Osteocyte (in vitro differentiated cells): ENCODE results near the gene PLXNC1. TPM values are rescaled to one million over a fixed set of nuclear protein-coding genes. Genes with fewer than 3 reads are reported as not detected.

Source experiments
- DNase-seq: peaks from one replicate; pipeline ENCODE4 v3.0.0; 2021; ENCODE audit warnings: mixed read lengths; ENCODE audit not compliant: unreplicated experiment; ENCODE audit errors: extremely low spot score
- H3K27ac Mint-ChIP-seq: one replicate; pipeline ENCODE4 v1.8.0; 2021; ENCODE audit warnings: mild to moderate bottlenecking, mixed read lengths; ENCODE audit not compliant: unreplicated experiment
- H3K27me3 Mint-ChIP-seq: one replicate; pipeline ENCODE4 v1.8.0; 2021; ENCODE audit warnings: mixed read lengths; ENCODE audit not compliant: unreplicated experiment
- H3K36me3 Mint-ChIP-seq: one replicate; pipeline ENCODE4 v1.8.0; 2021; ENCODE audit warnings: mixed read lengths; ENCODE audit not compliant: unreplicated experiment
- H3K4me1 Mint-ChIP-seq: one replicate; pipeline ENCODE4 v1.8.0; 2021; ENCODE audit warnings: mixed read lengths; ENCODE audit not compliant: unreplicated experiment
- H3K4me3 Mint-ChIP-seq: one replicate; pipeline ENCODE4 v1.8.0; 2021; ENCODE audit warnings: mild to moderate bottlenecking, moderate library complexity, mixed read lengths; ENCODE audit not compliant: unreplicated experiment
- H3K9me3 Mint-ChIP-seq: one replicate; pipeline ENCODE4 v1.8.0; 2021; ENCODE audit warnings: mixed read lengths; ENCODE audit not compliant: unreplicated experiment
- total RNA-seq: library from RNA; stranded (reverse); gene quantifications from 2 replicates; pipeline ENCODE4 v1.2.1, GENCODE V29; 2021
- TF ChIP-seq, protein P1 (sequence below): fragments of 200-600 bp; sonication (generic); IDR thresholded peaks from 2 replicates; pipeline ENCODE4 v1.5.0; 2021; ENCODE audit warnings: antibody characterized with exemption, mild to moderate bottlenecking, moderate library complexity

Gene PLXNC1
- total RNA-seq, 1 donor from 2014 or later = 0.32 TPM

DNA sequence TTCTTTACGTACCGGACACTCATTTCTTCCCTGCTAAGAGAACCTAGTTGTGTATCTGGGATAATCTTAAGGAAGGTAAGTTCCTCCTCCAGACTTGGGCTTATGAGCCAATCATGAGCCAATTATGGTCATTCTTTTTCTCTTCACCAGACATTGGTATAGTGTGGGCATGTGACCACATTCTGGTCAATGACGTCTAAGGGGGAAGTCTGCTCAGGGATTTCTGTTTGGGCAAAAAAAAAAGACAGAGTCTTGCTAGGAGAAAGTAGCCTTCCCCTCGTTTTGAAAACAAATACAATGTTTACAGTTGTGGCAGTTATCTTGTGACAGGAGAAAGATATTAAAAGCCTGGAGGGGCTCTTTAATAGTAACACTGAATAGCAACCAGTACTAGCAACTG lies 20.1 kb upstream of the PLXNC1 start:
- TF ChIP-seq, protein P1, sequence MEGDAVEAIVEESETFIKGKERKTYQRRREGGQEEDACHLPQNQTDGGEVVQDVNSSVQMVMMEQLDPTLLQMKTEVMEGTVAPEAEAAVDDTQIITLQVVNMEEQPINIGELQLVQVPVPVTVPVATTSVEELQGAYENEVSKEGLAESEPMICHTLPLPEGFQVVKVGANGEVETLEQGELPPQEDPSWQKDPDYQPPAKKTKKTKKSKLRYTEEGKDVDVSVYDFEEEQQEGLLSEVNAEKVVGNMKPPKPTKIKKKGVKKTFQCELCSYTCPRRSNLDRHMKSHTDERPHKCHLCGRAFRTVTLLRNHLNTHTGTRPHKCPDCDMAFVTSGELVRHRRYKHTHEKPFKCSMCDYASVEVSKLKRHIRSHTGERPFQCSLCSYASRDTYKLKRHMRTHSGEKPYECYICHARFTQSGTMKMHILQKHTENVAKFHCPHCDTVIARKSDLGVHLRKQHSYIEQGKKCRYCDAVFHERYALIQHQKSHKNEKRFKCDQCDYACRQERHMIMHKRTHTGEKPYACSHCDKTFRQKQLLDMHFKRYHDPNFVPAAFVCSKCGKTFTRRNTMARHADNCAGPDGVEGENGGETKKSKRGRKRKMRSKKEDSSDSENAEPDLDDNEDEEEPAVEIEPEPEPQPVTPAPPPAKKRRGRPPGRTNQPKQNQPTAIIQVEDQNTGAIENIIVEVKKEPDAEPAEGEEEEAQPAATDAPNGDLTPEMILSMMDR = no peak
- H3K36me3 Mint-ChIP-seq = no peaks in the 10 kb centered on the region
- no peaks in the 10 kb centered on the region for H3K9me3 Mint-ChIP-seq
- H3K27ac Mint-ChIP-seq = no peak overlapping the region
- peaks cover 75% of the 10 kb centered on the region for H3K27me3 Mint-ChIP-seq
- DNase-seq = no peak
- H3K4me1 Mint-ChIP-seq = peaks cover 3% of the 10 kb centered on the region
- no peak overlapping the region for H3K4me3 Mint-ChIP-seq

DNA sequence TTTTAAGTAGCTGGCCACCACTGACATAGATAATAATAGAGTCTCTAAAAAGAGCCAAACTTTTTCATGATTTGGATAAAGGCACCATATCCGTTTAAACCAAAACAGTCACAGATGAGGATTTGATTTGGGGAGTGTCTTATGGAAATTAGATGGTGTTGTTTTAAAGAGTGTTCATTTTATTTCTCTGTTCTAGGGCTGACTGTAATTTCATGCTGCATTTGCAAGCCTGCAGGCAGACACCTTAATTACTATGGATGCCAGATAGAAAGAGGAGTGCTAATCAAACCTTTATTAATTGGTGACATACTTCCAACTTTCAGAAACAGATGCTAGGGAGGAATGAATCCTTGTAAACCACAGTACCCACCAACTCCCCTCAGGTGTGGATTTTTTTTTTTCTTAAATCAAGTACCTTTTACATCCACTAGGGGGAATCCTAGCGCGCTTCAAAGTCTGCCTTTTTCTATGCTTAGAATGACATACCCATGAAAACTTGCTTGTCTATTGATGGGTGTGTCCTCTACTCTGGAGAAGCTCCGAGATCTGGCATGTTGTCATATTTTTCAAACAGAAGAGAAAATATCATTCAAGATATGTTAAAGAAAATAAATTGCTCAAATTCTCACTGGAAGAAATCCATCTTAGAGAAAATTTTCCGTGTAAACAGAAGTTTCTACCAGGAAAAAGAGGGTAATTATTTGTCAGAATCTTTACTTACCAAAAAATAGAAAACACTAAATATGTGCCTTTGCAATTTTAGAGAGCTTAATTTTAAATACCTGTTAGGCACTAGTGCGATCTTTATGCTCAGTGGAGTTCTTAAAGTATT lies 14.2 kb upstream of the PLXNC1 start:
- Mint-ChIP-seq H3K36me3 (no peaks in the 10 kb centered on the region), H3K9me3 (no peaks in the 10 kb centered on the region), H3K27ac (no peak overlapping the region), H3K4me3 (no peak overlapping the region), H3K4me1 (no peaks in the 10 kb centered on the region), H3K27me3 (peaks cover 35% of the 10 kb centered on the region)
- no peak for DNase-seq
- TF ChIP-seq, protein P1 = peak; percentile 80

DNA sequence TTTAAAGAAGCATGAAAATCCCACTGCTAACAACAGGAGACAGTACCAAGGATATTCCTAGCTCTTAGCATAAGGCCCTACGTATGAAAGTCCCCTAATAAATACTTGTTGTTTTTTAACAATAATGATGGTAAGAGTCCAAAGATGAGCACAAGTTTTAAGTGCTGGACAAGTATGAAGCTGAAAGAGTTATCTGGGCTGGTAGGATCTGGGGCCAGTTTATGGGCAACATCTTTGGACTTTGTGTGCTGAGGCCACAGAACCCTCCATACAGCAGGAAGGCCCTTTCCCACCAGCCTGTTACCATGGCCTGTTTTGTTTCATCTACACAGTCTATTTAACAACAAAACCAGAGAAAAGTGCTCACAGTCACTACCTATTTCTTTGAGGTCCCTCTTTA lies 12.5 kb upstream of the PLXNC1 start:
- no peak for DNase-seq
- H3K4me3 Mint-ChIP-seq = no peak overlapping the region
- TF ChIP-seq, protein P1 = no peak
- no peak overlapping the region for H3K27ac Mint-ChIP-seq
- H3K27me3 Mint-ChIP-seq = peaks cover 26% of the 10 kb centered on the region
- H3K9me3 Mint-ChIP-seq = no peaks in the 10 kb centered on the region
- H3K4me1 Mint-ChIP-seq = no peaks in the 10 kb centered on the region
- no peaks in the 10 kb centered on the region for H3K36me3 Mint-ChIP-seq

DNA sequence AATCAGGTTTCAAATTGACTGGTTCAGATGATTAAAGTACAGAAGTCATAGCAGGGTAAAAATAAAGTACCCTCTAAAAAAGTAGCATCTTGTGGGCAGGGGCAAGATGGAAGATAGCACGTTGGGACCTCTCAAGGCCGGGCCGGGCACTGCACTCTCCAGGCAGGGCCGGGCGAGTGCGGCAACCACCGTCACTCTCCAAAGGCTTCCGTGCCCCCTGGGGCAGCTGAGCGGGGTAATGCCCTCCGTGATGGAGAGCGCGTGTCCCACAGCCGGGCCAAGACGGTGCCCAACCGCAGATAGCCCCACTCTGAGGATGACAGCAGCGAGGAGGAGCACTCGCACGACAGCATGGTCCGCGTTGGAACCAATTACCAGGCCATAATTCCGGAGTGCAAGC lies 8.6 kb upstream of the PLXNC1 start:
- DNase-seq = no peak
- no peak overlapping the region for H3K4me3 Mint-ChIP-seq
- TF ChIP-seq, protein P1 = no peak
- peaks cover 30% of the 10 kb centered on the region for H3K27me3 Mint-ChIP-seq
- no peaks in the 10 kb centered on the region for H3K9me3 Mint-ChIP-seq
- no peaks in the 10 kb centered on the region for H3K4me1 Mint-ChIP-seq
- H3K27ac Mint-ChIP-seq = no peak overlapping the region
- no peaks in the 10 kb centered on the region for H3K36me3 Mint-ChIP-seq

DNA sequence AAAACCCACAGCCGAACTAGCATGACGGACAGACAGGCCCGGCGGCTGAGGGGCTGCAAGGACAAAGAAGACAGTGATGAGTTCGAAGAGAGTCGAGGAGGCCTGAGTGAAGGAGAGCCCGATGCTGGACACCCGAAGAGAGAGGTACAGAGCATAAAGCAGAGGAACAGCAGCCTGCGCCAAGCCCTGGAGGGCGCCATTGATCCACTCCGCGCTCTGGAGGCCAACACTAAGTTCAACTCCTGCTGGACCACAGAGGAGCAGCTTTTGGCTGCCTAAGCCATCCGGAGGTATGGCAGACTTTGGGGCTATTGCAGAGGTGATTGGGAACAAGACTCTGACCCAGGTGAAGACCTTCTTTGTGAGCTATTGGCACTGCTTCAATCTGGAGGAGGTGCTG lies 7.8 kb upstream of the PLXNC1 start:
- no peak for DNase-seq
- Mint-ChIP-seq H3K9me3 (no peaks in the 10 kb centered on the region), H3K27ac (no peak overlapping the region), H3K4me3 (no peak overlapping the region), H3K36me3 (no peaks in the 10 kb centered on the region), H3K27me3 (peaks cover 36% of the 10 kb centered on the region), H3K4me1 (no peaks in the 10 kb centered on the region)
- TF ChIP-seq, protein P1 = peak; percentile 38
